CD14-positive monocyte (primary cell): ENCODE data around the gene PPP2R3A. TPM values are rescaled to one million over a fixed set of nuclear protein-coding genes. Genes with fewer than 3 reads are reported as not detected.
"Not testable (repeated sequence)": the region's sequence is repeated elsewhere in the genome, so short reads cannot be mapped to it uniquely, and the experiment has no call there.

Source experiments
- DNase-seq, 3 donors: peaks; one replicate each; pipeline ENCODE4 v3.0.0-alpha.2; 2011 to 2022
- H2AFZ ChIP-seq: 2 replicates; pipeline ENCODE4 v1.6.0; 2012; ENCODE audit warnings: mild to moderate bottlenecking, low read depth, low read length, inconsistent platforms; ENCODE audit not compliant: insufficient read depth, poor library complexity, severe bottlenecking
- H3K27ac ChIP-seq, 2 donors: 1 replicate in 1 of 2; 2 replicates in 1 of 2; pipeline ENCODE4 v1.5.1; 2012 to 2013; ENCODE audit warnings: low read length in 2 of 2, control low read depth in 1 of 2, inconsistent platforms in 1 of 2, low read depth in 1 of 2, mild to moderate bottlenecking in 1 of 2
- H3K27me3 ChIP-seq, 2 donors: one replicate each; pipeline versions ENCODE4 v1.6.0 to v1.6.1; 2011 to 2013; ENCODE audit warnings: low read length in 2 of 2; ENCODE audit not compliant: control insufficient read depth in 2 of 2, insufficient read depth in 2 of 2
- H3K36me3 ChIP-seq, 2 donors: replicated peaks in 1 of 2; 1 replicate in 1 of 2; 2 replicates in 1 of 2; pipeline versions ENCODE4 v1.5.1 to v1.6.1; 2012 to 2013; ENCODE audit warnings: low read length in 2 of 2, control low read depth in 1 of 2, inconsistent platforms in 1 of 2, mild to moderate bottlenecking in 1 of 2; ENCODE audit not compliant: insufficient read depth in 2 of 2, control insufficient read depth in 1 of 2
- H3K4me1 ChIP-seq, 2 donors: 1 replicate in 1 of 2; 2 replicates in 1 of 2; pipeline versions ENCODE4 v1.5.1 to v1.6.1; 2012 to 2013; ENCODE audit warnings: low read length in 2 of 2, control low read depth in 1 of 2, inconsistent platforms in 1 of 2, mild to moderate bottlenecking in 1 of 2, moderate library complexity in 1 of 2; ENCODE audit not compliant: insufficient read depth in 2 of 2, control insufficient read depth in 1 of 2
- H3K4me2 ChIP-seq: replicated peaks from 2 replicates; pipeline ENCODE3; 2012; ENCODE audit warnings: low read length, moderate library complexity, mild to moderate bottlenecking; ENCODE audit not compliant: poor library complexity, severe bottlenecking; ENCODE audit errors: extremely low read depth
- H3K4me3 ChIP-seq, 3 experiments: fragments of 200-600 bp in 1 of 3; sonication (generic) in 1 of 3; replicated peaks in 1 of 3; 1 replicate in 2 of 3; 2 replicates in 1 of 3; pipeline ENCODE4 v1.5.1; 2011 to 2013; ENCODE audit warnings: low read length in 3 of 3, mild to moderate bottlenecking in 3 of 3, control low read depth in 2 of 3, low read depth in 2 of 3, inconsistent platforms in 1 of 3, moderate library complexity in 1 of 3
- H3K79me2 ChIP-seq: 2 replicates; pipeline ENCODE4 v1.6.0; 2012; ENCODE audit warnings: mild to moderate bottlenecking, control low read depth, inconsistent platforms, low read length, moderate library complexity; ENCODE audit not compliant: insufficient read depth
- H3K9ac ChIP-seq: 2 replicates; pipeline ENCODE4 v1.6.0; 2017; ENCODE audit warnings: low read length, mild to moderate bottlenecking; ENCODE audit not compliant: insufficient read depth, poor library complexity, severe bottlenecking
- H3K9me3 ChIP-seq, 2 donors: replicated peaks in 1 of 2; 1 replicate in 1 of 2; 2 replicates in 1 of 2; pipeline versions ENCODE4 v1.5.1 to v1.6.1; 2012 to 2013; ENCODE audit warnings: low read length in 2 of 2, control low read depth in 1 of 2; ENCODE audit not compliant: control insufficient read depth in 1 of 2, insufficient read depth in 1 of 2
- H4K20me1 ChIP-seq: 2 replicates; pipeline ENCODE4 v1.6.0; 2012; ENCODE audit warnings: mild to moderate bottlenecking, low read length, control low read depth, moderate library complexity; ENCODE audit not compliant: insufficient read depth
- H3K27ac Mint-ChIP-seq, 7 donors: one replicate each; pipeline ENCODE4 v1.8.0; 2020; ENCODE audit warnings: mild to moderate bottlenecking in 7 of 7, mixed read lengths in 7 of 7, moderate library complexity in 6 of 7, inconsistent platforms in 2 of 7
- H3K27me3 Mint-ChIP-seq, 3 donors: one replicate each; pipeline ENCODE4 v1.8.0; 2021 to 2022; ENCODE audit warnings: low read depth in 3 of 3, mild to moderate bottlenecking in 3 of 3, mixed read lengths in 3 of 3, moderate library complexity in 3 of 3, inconsistent platforms in 1 of 3
- H3K36me3 Mint-ChIP-seq, 2 donors: one replicate each; pipeline ENCODE4 v1.8.0; 2020; ENCODE audit warnings: mixed read lengths in 2 of 2, inconsistent platforms in 1 of 2, mild to moderate bottlenecking in 1 of 2
- H3K4me1 Mint-ChIP-seq: one replicate; pipeline ENCODE4 v1.8.0; 2020; ENCODE audit warnings: mild to moderate bottlenecking, mixed read lengths
- H3K4me3 Mint-ChIP-seq, 2 donors: one replicate each; pipeline ENCODE4 v1.8.0; 2020; ENCODE audit warnings: mild to moderate bottlenecking in 2 of 2, mixed read lengths in 2 of 2, moderate library complexity in 1 of 2
- H3K9me3 Mint-ChIP-seq, 7 donors: one replicate each; pipeline ENCODE4 v1.8.0; 2020 to 2022; ENCODE audit warnings: mixed read lengths in 7 of 7, mild to moderate bottlenecking in 6 of 7, moderate library complexity in 6 of 7, inconsistent platforms in 2 of 7
- CTCF ChIP-seq: fragments of 200-600 bp; IDR thresholded peaks from one replicate; pipeline ENCODE4 v1.8.0; 2022; ENCODE audit warnings: antibody characterized with exemption, mild to moderate bottlenecking
- WGBS: methylation state at CpG from one replicate; pipeline ENCODE4 v1.1.5; 2013; ENCODE audit warnings: missing lambda C conversion rate; ENCODE audit not compliant: insufficient coverage; 5-methylcytosine and 5-hydroxymethylcytosine counted together
- intact Hi-C, 2 donors: fragments of 100-400 bp; cut with micrococcal nuclease; formaldehyde crosslinking; loops; one replicate each; pipeline versions ENCODE4 v1.15.0 to v1.15.1; 2023
- polyA plus RNA-seq, 3 donors: library from polyadenylated mRNA; depleted of rRNA in 1 of 3; unstranded in 2 of 3; stranded (reverse) in 1 of 3; fragments of 300-500 nt in 2 of 3; fragments of >200 nt in 1 of 3; fragmentation: Illumina TruSeq in 2 of 3; gene quantifications; 1 replicate in 2 of 3; 2 replicates in 1 of 3; pipeline ENCODE4 v1.2.3, GENCODE V29; 2012 to 2021

The PPP2R3A gene
- polyA plus RNA-seq, 3 donors: 0.09 to 0.15 (median 0.10) TPM

GRCh38 chr3:136162322-136162721 is 196.8 kb downstream of the PPP2R3A start:
- Mint-ChIP-seq H3K9me3 (peaks cover 0 to 2% (median 0%) of the 10 kb centered on the region in 7 donors), H3K4me3 (no peak overlapping the region), H3K27me3 (peaks cover 0 to 1% (median 0%) of the 10 kb centered on the region in 3 donors), H3K4me1 (peaks cover 39% of the 10 kb centered on the region), H3K27ac (peak overlapping the region in 4 of 7 donors; percentile 17 to 79 (median 38)), H3K36me3 (peaks cover 2 to 3% of the 10 kb centered on the region in 2 donors)
- no peak for DNase-seq
- H3K27me3 ChIP-seq: no peaks in the 10 kb centered on the region
- H3K9me3 ChIP-seq: no peaks in the 10 kb centered on the region
- no peak overlapping the region for H2AFZ ChIP-seq
- peaks cover 99% of the 10 kb centered on the region for H4K20me1 ChIP-seq
- H3K27ac ChIP-seq: no peak overlapping the region
- H3K79me2 ChIP-seq: peaks cover 100% of the 10 kb centered on the region
- no peak for TF ChIP-seq CTCF
- H3K4me2 ChIP-seq: no peak overlapping the region
- WGBS: 80% methylated on average over 2 of the region's 7 CpGs
- no peak overlapping the region for H3K9ac ChIP-seq
- H3K4me3 ChIP-seq: no peak overlapping the region
- H3K36me3 ChIP-seq: no peaks in the 10 kb centered on the region
- peaks cover 0 to 15% of the 10 kb centered on the region in 2 donors for H3K4me1 ChIP-seq
- intact Hi-C loops: no loop called here

- Mint-ChIP-seq H3K4me1 (peaks cover 43% of the 10 kb centered on the region), H3K27ac (peak overlapping the region; percentile 53 to 93 (median 63))
- peak; percentile 4 to 43 (median 18) for DNase-seq
- H3K36me3 ChIP-seq, H3K4me2 ChIP-seq, H2AFZ ChIP-seq, H3K27me3 Mint-ChIP-seq, H3K9ac ChIP-seq, H3K9me3 Mint-ChIP-seq, H3K27me3 ChIP-seq, H3K4me3 Mint-ChIP-seq, H3K36me3 Mint-ChIP-seq, intact Hi-C loops, H3K9me3 ChIP-seq, H3K4me3 ChIP-seq: not testable (repeated sequence)
- peak overlapping the region in 1 of 2 donors; percentile 52 for H3K27ac ChIP-seq
- peaks cover 100% of the 10 kb centered on the region for H3K79me2 ChIP-seq
- H3K4me1 ChIP-seq: peaks cover 0 to 15% of the 10 kb centered on the region in 2 donors
- H4K20me1 ChIP-seq: peaks cover 99% of the 10 kb centered on the region
These were observed 198.1 kb downstream of the PPP2R3A start for GRCh38 chr3:136163607-136164006.
